Measurements from ENCODE around the gene IL17C. TPM values are rescaled to one million over a fixed set of nuclear protein-coding genes. Genes with fewer than 3 reads are reported as not detected.

The IL17C gene
- total RNA-seq, 1 donor from 2014 or later, result not detected

DNA sequence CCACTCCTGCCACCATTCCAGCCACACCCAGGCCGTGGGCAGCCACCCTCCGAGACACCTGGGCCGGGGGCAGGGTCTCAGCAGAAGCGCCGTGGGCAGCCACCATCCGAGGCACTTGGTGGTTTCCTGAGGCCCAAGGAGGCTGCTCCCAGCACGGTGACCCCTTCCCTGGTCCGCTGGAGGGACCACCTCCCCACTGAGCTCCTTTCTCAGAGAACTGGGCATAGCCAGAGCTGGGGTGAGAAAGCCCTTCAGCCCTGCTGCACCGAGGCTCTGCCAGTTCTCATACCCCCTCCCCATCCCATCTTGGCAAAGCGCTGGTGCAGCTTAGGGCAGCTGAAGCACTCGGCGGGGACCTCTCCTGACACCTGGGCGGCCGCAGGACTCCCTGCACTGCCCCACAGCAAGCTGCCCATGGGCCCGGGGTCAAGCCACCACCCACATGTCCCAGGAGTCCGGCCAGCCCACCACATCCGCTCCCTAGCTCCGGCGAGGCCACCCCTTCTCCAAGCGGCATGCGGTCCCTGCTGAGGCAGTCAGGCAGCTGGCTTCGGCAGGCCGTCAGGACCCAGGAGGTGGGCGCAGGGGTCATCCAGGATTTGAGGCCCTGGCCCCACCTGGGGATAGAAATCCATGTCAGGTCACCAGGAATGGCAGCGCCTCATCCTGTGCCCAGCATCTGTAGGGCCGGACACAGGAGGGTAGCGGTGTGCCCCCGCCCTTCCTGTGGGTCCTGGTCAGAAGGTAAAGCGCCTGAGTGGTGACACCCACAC lies 13.8 kb downstream of the IL17C start:
- Mint-ChIP-seq H3K9me3 (ENCODE audit: unreplicated experiment) (no peaks in the 10 kb centered on the region), H3K27me3 (ENCODE audit: unreplicated experiment) (no peaks in the 10 kb centered on the region), H3K4me1 (ENCODE audit: unreplicated experiment) (peaks cover 15% of the 10 kb centered on the region), H3K36me3 (ENCODE audit: unreplicated experiment) (peaks cover 7% of the 10 kb centered on the region), H3K27ac (ENCODE audit: unreplicated experiment) (no peak overlapping the region), H3K4me3 (ENCODE audit: unreplicated experiment) (no peak overlapping the region)
- DNase-seq (ENCODE audit: extremely low spot score, unreplicated experiment), result no peak
- TF ChIP-seq, protein P1, sequence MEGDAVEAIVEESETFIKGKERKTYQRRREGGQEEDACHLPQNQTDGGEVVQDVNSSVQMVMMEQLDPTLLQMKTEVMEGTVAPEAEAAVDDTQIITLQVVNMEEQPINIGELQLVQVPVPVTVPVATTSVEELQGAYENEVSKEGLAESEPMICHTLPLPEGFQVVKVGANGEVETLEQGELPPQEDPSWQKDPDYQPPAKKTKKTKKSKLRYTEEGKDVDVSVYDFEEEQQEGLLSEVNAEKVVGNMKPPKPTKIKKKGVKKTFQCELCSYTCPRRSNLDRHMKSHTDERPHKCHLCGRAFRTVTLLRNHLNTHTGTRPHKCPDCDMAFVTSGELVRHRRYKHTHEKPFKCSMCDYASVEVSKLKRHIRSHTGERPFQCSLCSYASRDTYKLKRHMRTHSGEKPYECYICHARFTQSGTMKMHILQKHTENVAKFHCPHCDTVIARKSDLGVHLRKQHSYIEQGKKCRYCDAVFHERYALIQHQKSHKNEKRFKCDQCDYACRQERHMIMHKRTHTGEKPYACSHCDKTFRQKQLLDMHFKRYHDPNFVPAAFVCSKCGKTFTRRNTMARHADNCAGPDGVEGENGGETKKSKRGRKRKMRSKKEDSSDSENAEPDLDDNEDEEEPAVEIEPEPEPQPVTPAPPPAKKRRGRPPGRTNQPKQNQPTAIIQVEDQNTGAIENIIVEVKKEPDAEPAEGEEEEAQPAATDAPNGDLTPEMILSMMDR (IDR thresholded peaks at IDR 0.05), result no peak

DNA sequence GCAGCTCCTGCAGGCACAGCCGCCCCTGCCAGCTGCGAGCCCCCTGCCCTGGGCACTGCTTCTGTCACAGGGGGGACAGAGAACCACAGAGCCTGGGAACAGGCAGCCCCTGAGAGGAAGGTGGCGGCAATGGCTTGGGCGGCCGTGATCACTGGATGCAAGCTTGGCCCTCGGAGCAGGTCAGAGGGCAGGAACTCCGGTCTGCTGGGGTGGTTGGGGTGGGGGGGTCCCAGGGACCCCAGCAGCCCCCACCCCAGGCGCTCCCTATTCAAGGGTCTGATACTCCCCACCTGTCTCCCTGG lies 14.3 kb downstream of the IL17C start:
- Mint-ChIP-seq H3K4me3 (ENCODE audit: unreplicated experiment) (no peak overlapping the region), H3K9me3 (ENCODE audit: unreplicated experiment) (no peaks in the 10 kb centered on the region), H3K27ac (ENCODE audit: unreplicated experiment) (no peak overlapping the region), H3K27me3 (ENCODE audit: unreplicated experiment) (no peaks in the 10 kb centered on the region), H3K36me3 (ENCODE audit: unreplicated experiment) (peaks cover 7% of the 10 kb centered on the region), H3K4me1 (ENCODE audit: unreplicated experiment) (peaks cover 15% of the 10 kb centered on the region)
- DNase-seq (ENCODE audit: extremely low spot score, unreplicated experiment), result no peak
- TF ChIP-seq, protein P1 (IDR thresholded peaks at IDR 0.05), result no peak

DNA sequence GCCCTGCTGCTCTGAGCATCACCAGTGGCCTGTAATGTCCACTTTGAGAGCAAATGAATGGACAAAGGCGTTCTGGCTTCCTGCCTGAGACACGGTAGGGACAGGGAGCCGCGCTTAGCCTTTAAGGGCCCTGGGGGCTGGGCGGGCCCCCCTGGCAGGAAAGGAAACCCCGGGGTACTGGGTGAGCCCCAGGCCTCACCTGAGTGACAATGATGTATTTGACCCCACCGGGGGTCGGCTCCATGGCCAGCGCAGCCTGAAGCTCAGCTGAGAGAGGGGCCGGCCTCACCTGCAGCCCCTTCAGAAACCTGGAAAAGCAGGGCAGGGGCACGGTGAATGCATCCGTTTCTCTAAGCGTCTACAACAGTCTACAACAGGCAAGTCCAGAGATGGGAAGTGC lies 14.7 kb downstream of the IL17C start:
- no peak overlapping the region for H3K4me3 Mint-ChIP-seq (ENCODE audit: unreplicated experiment)
- H3K4me1 Mint-ChIP-seq (ENCODE audit: unreplicated experiment), result peaks cover 15% of the 10 kb centered on the region
- DNase-seq (ENCODE audit: extremely low spot score, unreplicated experiment), result no peak
- no peaks in the 10 kb centered on the region for H3K9me3 Mint-ChIP-seq (ENCODE audit: unreplicated experiment)
- H3K27me3 Mint-ChIP-seq (ENCODE audit: unreplicated experiment), result no peaks in the 10 kb centered on the region
- H3K36me3 Mint-ChIP-seq (ENCODE audit: unreplicated experiment), result peaks cover 7% of the 10 kb centered on the region
- no peak overlapping the region for H3K27ac Mint-ChIP-seq (ENCODE audit: unreplicated experiment)
- TF ChIP-seq, protein P1 (IDR thresholded peaks at IDR 0.05), result no peak

DNA sequence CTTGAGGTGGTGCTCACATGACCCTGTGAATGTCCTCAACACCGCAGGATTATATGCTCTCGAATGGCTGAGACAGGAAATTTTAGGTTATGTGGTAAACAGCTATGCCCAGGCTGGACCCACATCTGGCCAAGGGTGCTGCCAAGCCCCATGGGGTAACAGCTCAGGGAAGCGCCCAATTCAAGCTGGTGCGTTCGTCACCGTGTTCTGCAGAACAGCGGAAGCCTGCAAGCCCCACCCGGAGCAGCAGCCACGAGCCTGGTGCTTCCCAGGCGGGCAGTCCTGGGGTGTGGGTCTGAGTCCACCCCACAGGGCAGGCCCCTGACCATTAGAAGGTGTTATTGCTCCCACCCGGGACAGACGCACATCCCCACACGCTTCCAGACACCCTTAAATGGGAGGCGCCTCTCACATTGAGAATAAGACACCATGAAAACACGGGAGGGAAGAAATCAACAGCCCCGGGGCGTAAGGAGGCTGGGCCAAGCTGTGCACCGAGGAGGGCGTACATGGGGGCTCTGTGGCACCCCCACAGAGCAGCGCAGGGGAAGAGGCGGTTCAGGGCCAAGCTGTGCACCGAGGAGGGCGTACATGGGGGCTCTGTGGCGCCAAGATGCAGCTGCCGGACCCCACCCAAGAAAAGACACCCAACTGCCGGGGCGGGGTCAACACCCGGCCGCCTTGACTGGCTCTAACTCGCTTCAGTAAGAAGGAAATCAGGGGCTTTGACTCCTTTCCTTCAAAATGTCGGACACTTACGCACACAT lies 15.4 kb downstream of the IL17C start:
- TF ChIP-seq, protein P1 (IDR thresholded peaks at IDR 0.05), result no peak
- no peaks in the 10 kb centered on the region for H3K9me3 Mint-ChIP-seq (ENCODE audit: unreplicated experiment)
- no peak overlapping the region for H3K27ac Mint-ChIP-seq (ENCODE audit: unreplicated experiment)
- no peak overlapping the region for H3K4me3 Mint-ChIP-seq (ENCODE audit: unreplicated experiment)
- peaks cover 15% of the 10 kb centered on the region for H3K4me1 Mint-ChIP-seq (ENCODE audit: unreplicated experiment)
- H3K36me3 Mint-ChIP-seq (ENCODE audit: unreplicated experiment), result peaks cover 7% of the 10 kb centered on the region
- no peaks in the 10 kb centered on the region for H3K27me3 Mint-ChIP-seq (ENCODE audit: unreplicated experiment)
- no peak for DNase-seq (ENCODE audit: extremely low spot score, unreplicated experiment)

DNA sequence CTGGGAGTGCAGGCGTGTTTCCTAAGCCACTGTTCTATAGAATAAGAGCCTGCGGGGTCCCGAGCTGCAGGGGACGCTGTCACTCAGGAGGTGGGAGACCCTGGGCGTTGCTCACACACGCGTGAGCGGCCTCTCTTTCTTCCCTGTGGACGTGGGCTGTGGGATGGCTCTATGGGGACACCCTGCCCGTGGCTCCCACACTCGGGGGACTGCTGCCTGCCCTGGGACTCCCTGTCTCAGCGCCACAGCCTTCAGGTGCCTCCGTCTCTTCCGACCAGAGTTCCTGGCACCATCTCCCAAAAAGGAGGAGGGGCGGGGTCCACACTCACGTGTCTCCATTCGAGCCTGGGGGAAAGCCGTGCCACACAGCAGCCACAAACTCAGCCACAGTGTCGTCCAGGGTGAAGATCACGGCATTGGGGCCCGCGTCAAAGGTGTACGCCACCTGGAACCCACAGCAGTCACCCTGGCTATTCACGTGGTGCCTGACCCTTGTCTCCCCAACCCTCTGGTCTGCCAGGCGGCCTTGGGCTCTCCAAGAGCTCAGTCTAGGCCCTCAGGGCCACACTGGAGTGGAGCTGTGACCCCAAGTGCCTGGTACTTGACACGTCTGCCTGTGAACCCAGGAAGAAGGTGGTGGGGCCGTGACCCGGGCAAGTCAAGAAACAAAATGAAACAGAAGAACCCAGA lies 16.1 kb downstream of the IL17C start:
- no peak overlapping the region for H3K4me3 Mint-ChIP-seq (ENCODE audit: unreplicated experiment)
- no peak overlapping the region for H3K27ac Mint-ChIP-seq (ENCODE audit: unreplicated experiment)
- peaks cover 11% of the 10 kb centered on the region for H3K4me1 Mint-ChIP-seq (ENCODE audit: unreplicated experiment)
- no peak for DNase-seq (ENCODE audit: extremely low spot score, unreplicated experiment)
- TF ChIP-seq, protein P1 (IDR thresholded peaks at IDR 0.05), result no peak
- H3K36me3 Mint-ChIP-seq (ENCODE audit: unreplicated experiment), result peaks cover 7% of the 10 kb centered on the region
- no peaks in the 10 kb centered on the region for H3K27me3 Mint-ChIP-seq (ENCODE audit: unreplicated experiment)
- H3K9me3 Mint-ChIP-seq (ENCODE audit: unreplicated experiment), result no peaks in the 10 kb centered on the region

Data from osteocyte (in vitro differentiated cells).